Stimulated activated CD8-positive, alpha-beta memory T cell treated with anti-CD3 and anti-CD28 coated beads, Interleukin-4, amount 100 ng/mL, for 48 hours (primary cell): ENCODE data around the gene AGAP2.

ENCODE experiments used
- DNase-seq: peaks from one replicate; pipeline ENCODE4 v3.0.0-alpha.2; 2020

AGAP2 gene

GRCh38 chr12:57751788-57752667 is 13.5 kb upstream of the AGAP2 start, which contains the start of gene CDK4:
Gene CDK4 (minus strand): TSS chr12:57752310. CDS start chr12:57751717, 593 bp downstream.
- DNase-seq, result peak; percentile 98

- no peak for DNase-seq
Measured at GRCh38 chr12:57751432-57751787, 12.9 kb upstream of the AGAP2 start.

GRCh38 chr12:57750561-57751431 is 12.3 kb upstream of the AGAP2 start:
- DNase-seq, result no peak

DNA sequence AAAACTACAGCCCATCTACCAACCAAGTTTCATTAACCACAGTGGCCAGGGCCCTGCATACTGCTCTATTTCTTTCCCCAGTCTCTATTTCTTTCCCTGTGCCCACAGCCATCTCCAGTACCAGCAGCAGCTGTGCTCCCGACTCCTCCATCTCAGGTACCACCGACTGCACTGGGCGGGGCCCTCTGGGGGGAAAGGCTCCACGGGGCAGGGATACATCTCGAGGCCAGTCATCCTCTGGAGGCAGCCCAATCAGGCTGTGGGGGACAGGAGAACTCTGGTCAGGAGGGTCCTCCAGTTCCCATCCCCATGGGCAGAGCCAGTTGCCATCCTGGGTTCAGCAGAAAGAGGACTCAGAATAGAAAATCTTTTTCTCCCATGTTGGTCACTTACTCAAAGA is 10.5 kb upstream of the AGAP2 start:
- DNase-seq, result no peak

- no peak for DNase-seq
Measured at GRCh38 chr12:57746025-57746424, 7.5 kb upstream of the AGAP2 start.

DNA sequence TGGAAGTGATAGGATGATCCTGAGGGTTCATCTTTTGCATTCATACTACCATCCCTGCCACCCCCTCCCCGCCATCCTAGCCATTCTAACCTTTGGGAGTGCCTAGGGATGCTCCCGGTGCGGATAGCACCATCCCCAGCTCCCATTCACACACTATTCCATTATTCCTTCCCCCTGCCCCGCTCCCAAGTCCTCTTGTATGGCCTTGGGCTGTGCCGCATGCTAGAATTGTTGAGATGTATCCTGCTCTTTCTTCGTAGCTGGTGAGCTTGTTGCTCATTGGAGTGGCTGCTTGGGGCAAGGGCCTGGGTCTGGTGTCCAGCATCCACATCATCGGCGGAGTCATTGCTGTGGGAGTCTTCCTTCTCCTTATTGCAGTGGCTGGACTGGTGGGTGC is 6.9 kb upstream of the AGAP2 start:
- no peak for DNase-seq

- DNase-seq, result peak; percentile 97
Measured at GRCh38 chr12:57744777-57745484, 6.4 kb upstream of the AGAP2 start, which contains the start of gene TSPAN31. Gene TSPAN31 (plus strand): TSS chr12:57745039. CDS start chr12:57745155, 116 bp downstream.

DNA sequence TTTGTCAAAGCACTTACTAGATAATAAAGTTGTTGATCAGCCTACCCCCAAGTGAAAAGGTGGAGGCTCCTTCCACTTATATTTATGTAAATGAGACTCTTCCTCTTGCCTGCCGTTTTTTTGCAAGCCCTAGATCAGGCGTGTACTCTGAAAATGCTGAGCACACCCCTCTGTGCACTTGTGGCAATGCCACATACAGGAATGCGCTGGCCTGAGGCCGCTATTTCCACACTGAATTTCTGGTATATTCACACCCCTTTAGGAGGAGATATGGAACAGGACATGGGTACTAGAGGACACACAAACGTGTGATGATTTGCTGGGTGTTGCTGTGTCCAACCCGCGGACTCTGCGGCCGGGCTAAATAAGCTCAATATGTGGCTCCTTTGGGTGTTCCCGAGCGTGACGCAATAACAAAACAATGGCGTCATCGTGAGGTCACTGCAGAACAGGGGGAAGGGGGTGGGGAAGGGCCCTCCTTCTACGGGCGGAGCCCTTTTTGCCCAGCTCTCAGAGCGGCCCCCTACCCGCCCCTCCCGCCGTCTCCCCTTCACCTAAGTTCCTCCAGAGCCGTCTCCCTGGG is 5.7 kb upstream of the AGAP2 start:
- peak; percentile 90 for DNase-seq

DNA sequence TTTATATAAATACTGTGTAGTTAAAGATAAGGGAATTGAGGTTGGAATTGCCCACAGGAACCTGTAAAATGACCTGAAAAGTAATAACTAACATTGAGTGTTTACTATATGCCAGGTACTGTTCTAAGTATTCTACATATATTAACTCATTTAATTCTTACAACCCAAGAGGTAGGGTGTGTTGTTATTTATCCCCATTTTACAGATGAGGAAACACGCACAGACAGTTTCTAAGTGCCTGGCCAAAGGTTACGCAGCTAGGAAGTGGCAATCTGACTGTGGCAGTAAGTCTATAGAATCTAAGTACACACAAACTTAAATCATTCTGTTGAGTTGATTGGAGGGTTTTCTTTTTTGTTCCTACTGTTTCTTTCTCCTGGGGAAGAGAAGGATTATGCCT is 5.2 kb upstream of the AGAP2 start:
- DNase-seq, result no peak

GRCh38 chr12:57741844-57742738 is 3.5 kb upstream of the AGAP2 start:
- DNase-seq, result peak; percentile 84

GRCh38 chr12:57741413-57741789 is 2.9 kb upstream of the AGAP2 start:
- no peak for DNase-seq

- peak; percentile 81 for DNase-seq
Measured at GRCh38 chr12:57740656-57741412, 2.3 kb upstream of the AGAP2 start.

- no peak for DNase-seq
Measured at GRCh38 chr12:57739914-57740538, 1.5 kb upstream of the AGAP2 start.

- DNase-seq, result no peak
Measured at GRCh38 chr12:57739387-57739786, 845 bp upstream of the AGAP2 start.

- no peak for DNase-seq
Measured at GRCh38 chr12:57737467-57738460, 778 bp downstream of the AGAP2 start.

- DNase-seq, result no peak
Measured at GRCh38 chr12:57736741-57737466, 1.6 kb downstream of the AGAP2 start.

GRCh38 chr12:57735952-57736740 is 2.4 kb downstream of the AGAP2 start:
- no peak for DNase-seq
